ENCODE measurements around the gene BAZ1B. TPM values are rescaled to one million over a fixed set of nuclear protein-coding genes. Genes with fewer than 3 reads are reported as not detected.
"Not testable (repeated sequence)": the region's sequence is repeated elsewhere in the genome, so short reads cannot be mapped to it uniquely, and the experiment has no call there.

The BAZ1B gene
- total RNA-seq, 1 donor from 2014 or later: 42.4 TPM

DNA sequence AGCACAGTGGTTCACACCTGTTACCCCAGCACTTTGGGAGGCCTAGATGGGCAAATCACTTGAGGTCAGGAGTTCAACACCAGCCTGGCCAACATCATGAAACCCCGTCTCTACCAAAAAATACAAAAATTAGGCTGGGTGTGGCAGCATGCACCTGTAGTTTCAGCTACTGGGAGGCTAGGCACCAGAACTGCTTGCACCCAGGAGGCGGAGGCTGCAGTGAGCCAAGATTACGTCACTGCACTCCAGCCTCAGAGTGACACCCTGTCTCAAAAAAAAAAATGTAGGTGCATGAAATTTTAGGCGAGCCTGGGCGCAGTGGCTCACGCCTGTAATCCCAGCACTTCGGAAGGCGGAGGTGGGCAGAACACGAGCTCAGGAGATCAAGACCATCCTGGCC is 25.7 kb upstream of the BAZ1B start:
- Histone ChIP-seq H3K4me3 (ENCODE audit: low read depth, low read length) (no peak overlapping the region), H3K27me3 (ENCODE audit: control insufficient read depth, insufficient read depth, low read length) (no peaks in the 10 kb centered on the region), H3K36me3 (ENCODE audit: control insufficient read depth, insufficient read depth, low read length) (peaks cover 7% of the 10 kb centered on the region)
- DNase-seq (ENCODE audit: low read depth) (no peak), FAIRE-seq (no peak)
- TF ChIP-seq, protein P1, sequence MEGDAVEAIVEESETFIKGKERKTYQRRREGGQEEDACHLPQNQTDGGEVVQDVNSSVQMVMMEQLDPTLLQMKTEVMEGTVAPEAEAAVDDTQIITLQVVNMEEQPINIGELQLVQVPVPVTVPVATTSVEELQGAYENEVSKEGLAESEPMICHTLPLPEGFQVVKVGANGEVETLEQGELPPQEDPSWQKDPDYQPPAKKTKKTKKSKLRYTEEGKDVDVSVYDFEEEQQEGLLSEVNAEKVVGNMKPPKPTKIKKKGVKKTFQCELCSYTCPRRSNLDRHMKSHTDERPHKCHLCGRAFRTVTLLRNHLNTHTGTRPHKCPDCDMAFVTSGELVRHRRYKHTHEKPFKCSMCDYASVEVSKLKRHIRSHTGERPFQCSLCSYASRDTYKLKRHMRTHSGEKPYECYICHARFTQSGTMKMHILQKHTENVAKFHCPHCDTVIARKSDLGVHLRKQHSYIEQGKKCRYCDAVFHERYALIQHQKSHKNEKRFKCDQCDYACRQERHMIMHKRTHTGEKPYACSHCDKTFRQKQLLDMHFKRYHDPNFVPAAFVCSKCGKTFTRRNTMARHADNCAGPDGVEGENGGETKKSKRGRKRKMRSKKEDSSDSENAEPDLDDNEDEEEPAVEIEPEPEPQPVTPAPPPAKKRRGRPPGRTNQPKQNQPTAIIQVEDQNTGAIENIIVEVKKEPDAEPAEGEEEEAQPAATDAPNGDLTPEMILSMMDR (IDR thresholded peaks at IDR 0.05; ENCODE audit: insufficient read depth, low read length, severe bottlenecking): no peak

DNA sequence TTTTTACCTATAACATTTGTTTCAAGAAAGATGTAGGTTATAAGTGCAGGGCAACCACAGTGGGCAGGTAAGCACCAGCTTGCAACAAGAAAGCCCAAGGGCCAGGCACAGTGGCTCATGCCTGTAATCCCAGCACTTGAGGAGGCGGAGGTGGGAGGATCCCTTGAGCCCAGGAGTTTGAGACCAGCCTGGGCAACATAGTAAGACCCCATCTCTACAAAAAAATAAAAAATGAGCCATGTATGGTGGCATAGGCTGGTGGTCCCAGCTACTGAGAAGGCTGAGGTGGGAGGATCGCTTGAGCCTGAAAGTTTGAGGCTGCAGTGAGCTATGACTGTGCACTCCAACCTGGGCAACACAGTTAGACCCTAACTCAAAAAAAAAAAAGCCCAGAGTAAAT is 22.6 kb upstream of the BAZ1B start:
- TF ChIP-seq, protein P1 (IDR thresholded peaks at IDR 0.05; ENCODE audit: insufficient read depth, low read length, severe bottlenecking): no peak
- H3K36me3 ChIP-seq (ENCODE audit: control insufficient read depth, insufficient read depth, low read length): peaks cover 11% of the 10 kb centered on the region
- H3K4me3 ChIP-seq (ENCODE audit: low read depth, low read length): no peak overlapping the region
- FAIRE-seq (no peak), DNase-seq (ENCODE audit: low read depth) (no peak)
- no peaks in the 10 kb centered on the region for H3K27me3 ChIP-seq (ENCODE audit: control insufficient read depth, insufficient read depth, low read length)

DNA sequence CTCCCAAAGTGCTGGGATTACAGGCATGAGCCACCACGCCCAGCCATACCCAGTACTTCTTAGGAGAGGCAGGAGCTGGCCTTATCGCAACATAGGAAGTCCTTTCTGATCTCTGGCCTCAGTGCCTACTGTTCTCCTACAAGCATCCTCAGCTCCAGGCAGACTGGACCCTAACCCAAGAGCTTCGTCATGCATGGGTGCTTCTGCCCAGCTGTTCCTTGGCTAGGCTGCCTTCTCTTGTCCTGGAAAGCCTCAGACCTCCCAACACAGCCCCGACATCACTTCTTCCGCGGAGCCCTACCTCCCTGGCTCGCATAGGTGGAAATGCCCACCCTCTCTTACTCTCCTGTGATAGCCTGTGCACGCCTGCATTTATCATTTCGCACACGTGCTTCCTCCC is 19.6 kb upstream of the BAZ1B start:
- Histone ChIP-seq H3K36me3 (ENCODE audit: control insufficient read depth, insufficient read depth, low read length) (peaks cover 24% of the 10 kb centered on the region), H3K27me3 (ENCODE audit: control insufficient read depth, insufficient read depth, low read length) (no peaks in the 10 kb centered on the region), H3K4me3 (ENCODE audit: low read depth, low read length) (no peak overlapping the region)
- TF ChIP-seq, protein P1 (IDR thresholded peaks at IDR 0.05; ENCODE audit: insufficient read depth, low read length, severe bottlenecking): no peak
- DNase-seq (ENCODE audit: low read depth): no peak
- no peak for FAIRE-seq

DNA sequence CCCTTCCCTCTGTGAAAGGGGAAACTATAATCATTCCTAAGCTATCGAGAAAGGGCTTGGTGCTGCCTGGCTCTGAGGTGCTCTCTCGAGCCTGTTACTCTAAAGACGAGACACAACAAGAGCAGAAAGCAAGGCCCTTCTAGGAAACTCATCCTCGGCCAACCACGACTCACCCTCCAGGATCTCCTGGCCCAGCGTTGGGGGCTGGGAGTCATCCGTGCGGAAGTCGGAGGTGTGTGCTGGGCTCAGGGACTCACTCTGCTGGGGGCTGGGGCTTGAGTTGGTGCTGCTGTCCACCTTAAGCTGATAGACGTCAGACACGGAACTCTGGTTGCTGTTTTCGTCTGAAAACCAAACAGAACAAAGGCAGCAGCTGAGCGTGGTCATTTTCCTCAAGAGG is 17.6 kb upstream of the BAZ1B start:
- no peak for FAIRE-seq
- H3K36me3 ChIP-seq (ENCODE audit: control insufficient read depth, insufficient read depth, low read length): peaks cover 26% of the 10 kb centered on the region
- H3K27me3 ChIP-seq (ENCODE audit: control insufficient read depth, insufficient read depth, low read length): no peaks in the 10 kb centered on the region
- TF ChIP-seq, protein P1 (IDR thresholded peaks at IDR 0.05; ENCODE audit: insufficient read depth, low read length, severe bottlenecking): no peak
- no peak for DNase-seq (ENCODE audit: low read depth)
- H3K4me3 ChIP-seq (ENCODE audit: low read depth, low read length): no peak overlapping the region

DNA sequence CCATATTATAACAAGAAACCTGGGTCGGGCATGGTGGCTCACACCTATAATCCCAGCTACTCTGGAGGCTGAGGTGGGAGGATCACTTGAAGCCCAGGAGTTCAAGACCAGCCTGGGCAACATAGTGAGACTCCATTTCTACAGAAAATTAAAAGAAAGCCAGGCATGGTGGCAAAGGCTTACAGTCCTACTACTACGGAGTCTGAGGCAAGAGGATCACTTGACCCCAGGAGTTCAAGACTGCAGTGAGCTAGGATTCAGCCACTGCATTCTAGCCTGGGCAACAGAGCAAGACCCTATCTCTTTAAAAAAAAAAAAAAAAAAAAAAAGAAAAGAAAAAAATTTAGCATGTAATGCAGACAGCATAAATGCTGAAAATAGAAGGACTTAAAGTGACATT is 16.4 kb upstream of the BAZ1B start:
- not testable (repeated sequence) for DNase-seq (ENCODE audit: low read depth); FAIRE-seq
- H3K36me3 ChIP-seq (ENCODE audit: control insufficient read depth, insufficient read depth, low read length): peaks cover 24% of the 10 kb centered on the region

DNA sequence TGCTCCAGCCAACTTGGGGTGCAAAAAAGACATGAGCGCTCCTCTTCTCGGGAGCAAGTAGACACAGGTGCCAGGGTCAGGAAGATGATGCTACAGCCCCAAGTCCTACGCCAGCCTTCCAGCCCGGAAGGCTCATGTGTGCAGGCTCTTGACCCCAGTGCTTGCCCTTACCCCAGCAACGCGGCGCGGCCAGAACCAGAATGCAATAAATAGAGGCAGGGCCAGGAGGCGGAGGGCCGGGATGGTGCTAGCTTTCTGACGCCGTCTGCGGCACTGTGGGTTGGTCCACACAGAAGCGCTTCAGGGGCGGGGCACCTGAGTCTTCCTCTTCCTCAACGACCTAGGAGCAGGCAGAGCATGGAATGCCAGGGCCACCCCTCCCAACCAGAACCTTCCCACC is 15.0 kb upstream of the BAZ1B start:
- no peak for FAIRE-seq
- TF ChIP-seq, protein P1 (IDR thresholded peaks at IDR 0.05; ENCODE audit: insufficient read depth, low read length, severe bottlenecking): no peak
- no peak for DNase-seq (ENCODE audit: low read depth)
- H3K36me3 ChIP-seq (ENCODE audit: control insufficient read depth, insufficient read depth, low read length): peaks cover 22% of the 10 kb centered on the region
- H3K4me3 ChIP-seq (ENCODE audit: low read depth, low read length): no peak overlapping the region
- no peaks in the 10 kb centered on the region for H3K27me3 ChIP-seq (ENCODE audit: control insufficient read depth, insufficient read depth, low read length)

More for the DNA sequence above, 16.4 kb upstream of the BAZ1B start:
- H3K4me3 ChIP-seq (ENCODE audit: low read depth, low read length); H3K27me3 ChIP-seq (ENCODE audit: control insufficient read depth, insufficient read depth, low read length): not testable (repeated sequence)

Measured in bronchial epithelial cell (primary cell).